NB4 (cell line): ENCODE measurements around the gene SCPEP1.

Experiments
- DNase-seq: peaks from one replicate; pipeline ENCODE4 v3.0.0; 2010; ENCODE audit warnings: low read depth
- H3K4me3 ChIP-seq: one replicate; pipeline ENCODE4 v1.5.1; 2011; ENCODE audit warnings: mild to moderate bottlenecking, low read depth, low read length, moderate library complexity
- MYC ChIP-seq: IDR thresholded peaks from 2 replicates; pipeline ENCODE4 v1.6.1; 2011; ENCODE audit warnings: low read depth, low read length
- POLR2A ChIP-seq: IDR thresholded peaks from 2 replicates; pipeline ENCODE4 v1.6.1; 2011; ENCODE audit warnings: mild to moderate bottlenecking; ENCODE audit not compliant: insufficient read length; ENCODE audit errors: extremely low read depth
- TF ChIP-seq, protein P1 (sequence below): IDR thresholded peaks from 2 replicates; pipeline ENCODE4 v1.6.1; 2011; ENCODE audit warnings: low read depth, low read length
- TF ChIP-seq, protein P2 (sequence below): IDR thresholded peaks from one replicate; pipeline ENCODE4 v1.5.1; 2012; ENCODE audit warnings: low read depth, low read length

The SCPEP1 gene

DNA sequence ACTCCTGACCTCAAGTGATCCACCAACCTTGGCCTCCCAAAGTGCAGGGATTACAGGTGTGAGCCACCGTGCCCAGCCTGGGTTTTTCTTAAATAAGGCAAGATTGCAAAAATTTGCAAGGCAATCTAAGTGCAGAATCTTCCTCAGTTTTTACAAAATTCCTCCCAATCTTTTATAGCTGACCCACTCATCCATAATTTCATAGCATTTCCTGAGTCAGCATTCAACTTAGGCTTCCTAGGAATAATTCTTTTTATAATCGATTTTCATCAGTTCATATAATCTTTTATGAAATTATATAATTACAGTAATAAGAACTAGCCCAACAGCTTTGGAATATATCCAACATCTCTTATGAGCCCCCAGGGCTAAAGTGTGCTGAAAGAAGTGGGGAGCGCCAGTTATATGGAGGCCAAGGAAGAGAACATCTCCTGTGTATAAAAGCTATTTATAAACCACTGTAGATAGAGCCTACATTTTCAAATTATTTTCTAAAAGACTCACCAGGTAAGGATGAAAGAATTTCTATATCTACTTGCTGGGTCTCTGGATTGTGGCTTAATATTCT lies 31.9 kb upstream of the SCPEP1 start:
- TF ChIP-seq, protein P1, sequence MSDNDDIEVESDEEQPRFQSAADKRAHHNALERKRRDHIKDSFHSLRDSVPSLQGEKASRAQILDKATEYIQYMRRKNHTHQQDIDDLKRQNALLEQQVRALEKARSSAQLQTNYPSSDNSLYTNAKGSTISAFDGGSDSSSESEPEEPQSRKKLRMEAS: no peak
- TF ChIP-seq POLR2A (no peak), MYC (no peak)
- TF ChIP-seq, protein P2, sequence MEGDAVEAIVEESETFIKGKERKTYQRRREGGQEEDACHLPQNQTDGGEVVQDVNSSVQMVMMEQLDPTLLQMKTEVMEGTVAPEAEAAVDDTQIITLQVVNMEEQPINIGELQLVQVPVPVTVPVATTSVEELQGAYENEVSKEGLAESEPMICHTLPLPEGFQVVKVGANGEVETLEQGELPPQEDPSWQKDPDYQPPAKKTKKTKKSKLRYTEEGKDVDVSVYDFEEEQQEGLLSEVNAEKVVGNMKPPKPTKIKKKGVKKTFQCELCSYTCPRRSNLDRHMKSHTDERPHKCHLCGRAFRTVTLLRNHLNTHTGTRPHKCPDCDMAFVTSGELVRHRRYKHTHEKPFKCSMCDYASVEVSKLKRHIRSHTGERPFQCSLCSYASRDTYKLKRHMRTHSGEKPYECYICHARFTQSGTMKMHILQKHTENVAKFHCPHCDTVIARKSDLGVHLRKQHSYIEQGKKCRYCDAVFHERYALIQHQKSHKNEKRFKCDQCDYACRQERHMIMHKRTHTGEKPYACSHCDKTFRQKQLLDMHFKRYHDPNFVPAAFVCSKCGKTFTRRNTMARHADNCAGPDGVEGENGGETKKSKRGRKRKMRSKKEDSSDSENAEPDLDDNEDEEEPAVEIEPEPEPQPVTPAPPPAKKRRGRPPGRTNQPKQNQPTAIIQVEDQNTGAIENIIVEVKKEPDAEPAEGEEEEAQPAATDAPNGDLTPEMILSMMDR: no peak
- no peak overlapping the region for H3K4me3 ChIP-seq

DNA sequence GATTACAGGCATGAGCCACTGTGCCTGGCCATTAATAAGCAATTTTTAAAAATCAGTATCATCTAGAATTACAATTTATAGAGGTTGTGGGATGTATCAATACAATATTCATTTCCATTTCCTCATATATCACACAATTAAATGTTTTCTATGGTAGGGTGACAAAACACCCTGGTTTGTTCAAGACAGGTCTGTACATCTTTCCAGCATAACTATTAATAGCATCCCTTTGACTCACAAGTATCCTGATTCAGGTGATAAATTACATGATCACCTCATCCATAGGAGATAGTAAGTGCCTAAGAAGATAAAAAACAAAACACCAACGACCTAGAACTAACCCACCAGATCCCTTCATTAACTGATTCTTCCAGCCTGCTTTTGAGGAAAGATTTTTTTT lies 30.2 kb upstream of the SCPEP1 start:
- no peak overlapping the region for H3K4me3 ChIP-seq
- TF ChIP-seq, protein P1: no peak
- TF ChIP-seq, protein P2: no peak
- no peak for TF ChIP-seq MYC
- no peak for DNase-seq

More for the DNA sequence above, 31.9 kb upstream of the SCPEP1 start:
- DNase-seq: no peak

DNA sequence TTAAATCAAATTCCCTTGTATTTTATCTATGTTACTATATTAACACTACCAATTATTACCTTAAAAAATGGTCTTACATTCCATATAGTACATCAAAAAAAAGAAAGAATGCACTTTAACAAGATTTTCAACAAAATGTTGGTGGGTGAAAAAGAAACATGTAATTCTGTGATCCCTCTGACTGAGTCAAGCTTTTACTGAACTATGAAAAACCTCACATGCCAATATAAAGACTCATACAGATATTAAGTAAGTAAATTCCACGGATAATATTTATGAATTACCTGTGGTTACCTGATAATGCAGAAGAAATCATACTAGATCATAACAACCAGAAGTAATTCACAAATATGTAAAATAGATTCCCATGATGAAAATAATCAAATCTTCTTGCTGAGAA lies 29.4 kb upstream of the SCPEP1 start:
- no peak overlapping the region for H3K4me3 ChIP-seq
- no peak for DNase-seq
- TF ChIP-seq, protein P1: no peak
- TF ChIP-seq POLR2A (no peak), MYC (no peak)
- TF ChIP-seq, protein P2: no peak

DNA sequence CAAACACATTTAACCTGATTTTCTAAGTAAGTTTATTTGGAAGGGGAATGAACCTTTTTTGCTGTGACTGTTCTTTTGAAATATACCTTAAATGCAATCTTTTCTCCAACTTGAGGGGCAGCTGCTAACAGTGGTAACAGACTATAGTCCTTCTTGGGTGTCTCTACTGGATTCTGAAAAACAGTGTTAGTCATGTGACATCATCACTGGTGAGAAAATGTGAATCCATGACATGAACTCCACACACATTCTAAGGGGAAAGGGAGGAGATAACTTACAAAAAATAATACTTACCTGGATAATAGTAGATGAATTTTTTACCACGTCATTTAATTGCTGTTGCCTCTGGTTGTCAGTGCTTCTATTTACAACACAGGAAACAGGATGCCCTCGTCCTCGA lies 28.3 kb upstream of the SCPEP1 start:
- no peak for TF ChIP-seq POLR2A
- TF ChIP-seq, protein P2: no peak
- TF ChIP-seq, protein P1: no peak
- no peak for TF ChIP-seq MYC
- no peak overlapping the region for H3K4me3 ChIP-seq
- DNase-seq: no peak

DNA sequence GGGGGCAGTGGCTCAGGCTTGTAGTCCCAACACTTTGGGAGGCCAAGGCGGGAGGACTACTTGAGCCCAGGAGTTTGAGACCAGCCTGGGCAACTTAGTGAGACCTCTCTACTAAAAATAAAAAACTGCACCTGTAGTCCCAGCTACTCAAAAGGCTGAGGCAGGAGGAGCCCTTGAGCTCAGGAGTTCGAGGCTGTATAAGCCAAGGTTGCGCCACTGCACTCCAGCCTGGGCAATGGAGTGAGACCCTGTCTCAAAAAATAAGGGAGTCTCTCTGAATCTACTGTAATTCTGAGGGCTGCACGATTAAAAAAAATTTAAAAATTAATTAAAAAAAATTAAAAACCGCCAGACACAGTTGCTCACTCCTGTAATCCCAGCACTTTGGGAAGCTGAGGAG lies 20.9 kb upstream of the SCPEP1 start:
- TF ChIP-seq, protein P2: no peak
- TF ChIP-seq MYC (no peak), POLR2A (no peak)
- TF ChIP-seq, protein P1: no peak
- DNase-seq: no peak

More for the DNA sequence above, 20.9 kb upstream of the SCPEP1 start:
- no peak overlapping the region for H3K4me3 ChIP-seq
